HepG2 (cell line): ENCODE data around the gene STAP2.

Experiments used
- CHD4 ChIP-seq: fragments of 200-600 bp; sonication (generic); IDR thresholded peaks from 2 replicates; pipeline ENCODE4 v1.7.0; 2017; ENCODE audit warnings: mild to moderate bottlenecking, low read length, borderline replicate concordance
- CTCF ChIP-seq: sonication (generic); formaldehyde crosslinking; IDR thresholded peaks from 2 replicates; pipeline ENCODE4 v1.5.0; 2020; ENCODE audit warnings: mild to moderate bottlenecking, missing genetic modification reagents, moderate library complexity
- EZH2 ChIP-seq: conservative IDR thresholded peaks from 2 replicates; pipeline ENCODE4 v1.6.1; 2012; ENCODE audit warnings: mild to moderate bottlenecking, low read depth, low read length, moderate library complexity
- FLYWCH1 ChIP-seq: sonication (generic); formaldehyde crosslinking; IDR thresholded peaks from 2 replicates; pipeline ENCODE4 v1.8.1; 2023; ENCODE audit warnings: mild to moderate bottlenecking, missing genetic modification reagents
- HNRNPL ChIP-seq: fragments of 200-400 bp; formaldehyde crosslinking; IDR thresholded peaks from 2 replicates; pipeline ENCODE4 v1.6.1; 2017; ENCODE audit warnings: mild to moderate bottlenecking, low read depth, low read length
- KDM4B ChIP-seq: sonication (generic); formaldehyde crosslinking; IDR thresholded peaks from 2 replicates; pipeline ENCODE4 v1.4.0; 2020; ENCODE audit warnings: missing genetic modification reagents
- NCOR1 ChIP-seq: fragments of 200-600 bp; sonication (generic); IDR thresholded peaks from 2 replicates; pipeline ENCODE4 v1.7.0; 2017; ENCODE audit warnings: antibody characterized with exemption, low read length, borderline replicate concordance
- POLR2AphosphoS5 ChIP-seq: IDR thresholded peaks from 2 replicates; pipeline ENCODE4 v1.6.1; 2012; ENCODE audit warnings: low read depth, low read length
- RAD21 ChIP-seq: fragments of 450-650 bp; formaldehyde crosslinking; IDR thresholded peaks from 2 replicates; pipeline ENCODE4 v1.5.0; 2020; ENCODE audit warnings: mild to moderate bottlenecking
- SUZ12 ChIP-seq: fragments of 150-350 bp; IDR thresholded peaks from 2 replicates; pipeline ENCODE4 v1.6.1; 2014; ENCODE audit warnings: low read depth, low read length
- ZBTB7A ChIP-seq: sonication (generic); formaldehyde crosslinking; IDR thresholded peaks from 2 replicates; pipeline ENCODE4 v1.8.0; 2022; ENCODE audit warnings: mild to moderate bottlenecking, missing genetic modification reagents
- ZNF670 ChIP-seq: sonication (generic); formaldehyde crosslinking; IDR thresholded peaks from 2 replicates; pipeline ENCODE4 v1.8.0; 2022; ENCODE audit warnings: mild to moderate bottlenecking, missing genetic modification reagents, borderline replicate concordance
- TF ChIP-seq, protein P1 (sequence below): sonication (generic); formaldehyde crosslinking; IDR thresholded peaks from 2 replicates; pipeline ENCODE4 v1.9.0; 2021; ENCODE audit warnings: missing genetic modification reagents, mild to moderate bottlenecking, borderline replicate concordance

GRCh38 chr19:4337906-4338440 lies 654 bp downstream of the STAP2 start:
- TF ChIP-seq ZBTB7A (CRISPR knock-in tag) (no peak), KDM4B (CRISPR knock-in tag) (no peak), HNRNPL (no peak), CTCF (no peak), CHD4 (no peak), EZH2 (no peak), FLYWCH1 (CRISPR knock-in tag) (no peak), SUZ12 (no peak), POLR2AphosphoS5 (no peak), NCOR1 (no peak; the same call in 1 of the 2 replicates), RAD21 (CRISPR knock-in tag) (no peak), ZNF670 (no peak)
- TF ChIP-seq, protein P1, sequence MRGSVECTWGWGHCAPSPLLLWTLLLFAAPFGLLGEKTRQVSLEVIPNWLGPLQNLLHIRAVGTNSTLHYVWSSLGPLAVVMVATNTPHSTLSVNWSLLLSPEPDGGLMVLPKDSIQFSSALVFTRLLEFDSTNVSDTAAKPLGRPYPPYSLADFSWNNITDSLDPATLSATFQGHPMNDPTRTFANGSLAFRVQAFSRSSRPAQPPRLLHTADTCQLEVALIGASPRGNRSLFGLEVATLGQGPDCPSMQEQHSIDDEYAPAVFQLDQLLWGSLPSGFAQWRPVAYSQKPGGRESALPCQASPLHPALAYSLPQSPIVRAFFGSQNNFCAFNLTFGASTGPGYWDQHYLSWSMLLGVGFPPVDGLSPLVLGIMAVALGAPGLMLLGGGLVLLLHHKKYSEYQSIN (CRISPR knock-in tag): no peak
